AG04449 (cell line): ENCODE measurements around the gene CSTPP1.
"Not testable (repeated sequence)": the region's sequence is repeated elsewhere in the genome, so short reads cannot be mapped to it uniquely, and the experiment has no call there.

Source experiments
- CTCF ChIA-PET: fragments of 350-600 bp; formaldehyde crosslinking; extraction: SDS; loops from one replicate; lab custom pipeline; 2021; ENCODE audit warnings: antibody characterized with exemption; lab: Yijun Ruan, JAX
- POLR2A ChIA-PET: fragments of 400-600, 350-600 bp; formaldehyde crosslinking; extraction: SDS; loops from one replicate; lab custom pipeline; 2020; ENCODE audit warnings: antibody characterized with exemption, inconsistent platforms; lab: Yijun Ruan, JAX
- DNase-seq: peaks from one replicate; pipeline ENCODE4 v3.0.0-alpha.2; 2010; ENCODE audit warnings: low read depth, low spot score
- H3K4me3 ChIP-seq: 2 replicates; pipeline ENCODE4 v1.5.1; 2011; ENCODE audit warnings: low read depth, mild to moderate bottlenecking, control low read depth, low read length
- CTCF ChIP-seq: IDR thresholded peaks from one replicate; pipeline ENCODE4 v1.5.1; 2011; ENCODE audit warnings: mild to moderate bottlenecking, moderate library complexity, low read length, control low read depth, inconsistent platforms; ENCODE audit not compliant: insufficient read depth; ENCODE audit errors: missing control alignments

The CSTPP1 gene

GRCh38 chr11:47202576-47202975 lies 266.0 kb downstream of the CSTPP1 start:
- no peak for TF ChIP-seq CTCF
- no peak for DNase-seq
- no peak overlapping the region for H3K4me3 ChIP-seq
- ChIA-PET CTCF (interaction anchor here (0.8 to 3.4 kb wide), 5 partner anchors 11 to 57 kb away, joined by 3 to 18 read pairs (median 4); no protein-coding TSS in a partner anchor), POLR2A (interaction anchor here (1.4 kb wide), 1 partner anchor 12 kb away, joined by 4 read pairs; the partner anchor contains the start of gene DDB2)

- no peak for TF ChIP-seq CTCF
- no peak for DNase-seq
- POLR2A ChIA-PET: interaction anchor here (1.1 kb wide), 2 partner anchors 10 to 15 kb away, joined by 4 to 8 read pairs; partner anchors contain the start of gene DDB2
- no peak overlapping the region for H3K4me3 ChIP-seq
- CTCF ChIA-PET: interaction anchor here (0.7 to 3.4 kb wide), 5 partner anchors 12 to 170 kb away, joined by 3 to 18 read pairs (median 6); no protein-coding TSS in a partner anchor
These were observed 268.1 kb downstream of the CSTPP1 start for GRCh38 chr11:47204637-47204989.

- not testable (repeated sequence) for DNase-seq, H3K4me3 ChIP-seq
- ChIA-PET CTCF (interaction anchor here (1.1 to 3.0 kb wide), 2 partner anchors 19 to 53 kb away, joined by 3 to 9 read pairs; no protein-coding TSS in a partner anchor), POLR2A (interaction anchor here (0.5 kb wide), 1 partner anchor 29 kb away, joined by 3 read pairs; no protein-coding TSS in a partner anchor)
These were observed 270.0 kb downstream of the CSTPP1 start for GRCh38 chr11:47206577-47206976.

GRCh38 chr11:47207459-47207858 lies 270.9 kb downstream of the CSTPP1 start:
- DNase-seq: no peak
- no peak for TF ChIP-seq CTCF
- no peak overlapping the region for H3K4me3 ChIP-seq
- ChIA-PET CTCF (no interaction called here), POLR2A (no interaction called here)

GRCh38 chr11:47208008-47208552 lies 271.5 kb downstream of the CSTPP1 start:
- H3K4me3 ChIP-seq, CTCF ChIA-PET, DNase-seq, POLR2A ChIA-PET: not testable (repeated sequence)

- no peak for DNase-seq
- H3K4me3 ChIP-seq: no peak overlapping the region
- POLR2A ChIA-PET: no interaction called here
- no peak for TF ChIP-seq CTCF
- CTCF ChIA-PET: interaction anchor here (1.7 kb wide), 1 partner anchor 24 kb away, joined by 3 read pairs; no protein-coding TSS in a partner anchor
These were observed 272.1 kb downstream of the CSTPP1 start for GRCh38 chr11:47208628-47209027.
